ENCODE measurements around the gene SORBS1.
A peak's percentile ranks its signal among the peaks of the same experiment; 100 is the strongest.

Gene SORBS1

DNA sequence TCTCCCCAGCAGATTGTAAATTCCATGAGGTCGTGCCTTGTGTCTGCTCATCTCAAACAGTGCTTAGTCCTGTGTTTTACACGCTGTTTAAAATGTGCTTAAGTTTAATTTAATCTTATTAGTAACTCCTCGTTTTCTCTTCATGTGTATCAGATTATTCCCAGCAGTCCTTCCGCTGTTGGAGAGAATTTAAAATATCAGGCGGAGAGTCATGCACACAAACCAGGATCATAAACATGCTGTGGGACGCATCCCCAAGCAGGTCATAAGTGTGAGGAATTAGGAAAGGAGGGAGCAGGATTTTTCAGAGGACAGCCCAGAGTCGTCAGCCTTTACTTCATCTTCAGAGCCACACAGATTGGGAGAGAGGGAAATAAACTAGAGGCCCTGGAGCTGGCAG lies 4.2 kb upstream of the SORBS1 start:
- DNase-seq (ENCODE audit: low spot score): no peak

DNA sequence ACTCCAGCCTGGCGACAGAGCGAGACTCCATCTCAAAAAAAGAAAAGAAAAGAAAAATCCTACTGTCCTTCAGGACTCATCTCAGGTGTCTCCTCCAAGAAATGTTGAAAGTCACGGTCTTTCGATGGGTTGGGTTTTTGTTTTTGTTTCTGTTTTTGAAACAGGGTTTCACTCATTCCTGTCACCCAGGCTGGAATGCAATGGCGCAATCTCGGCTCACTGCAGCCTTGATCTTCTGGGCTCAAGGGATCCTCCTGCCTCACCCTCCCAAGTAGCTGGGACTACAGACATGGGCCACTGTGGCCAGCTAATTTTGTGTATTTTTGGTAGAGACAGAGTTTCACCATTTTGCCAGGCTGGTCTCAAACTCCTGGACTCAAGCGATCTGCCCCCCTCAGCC lies 3.1 kb upstream of the SORBS1 start:
- DNase-seq (ENCODE audit: low spot score): no peak

DNA sequence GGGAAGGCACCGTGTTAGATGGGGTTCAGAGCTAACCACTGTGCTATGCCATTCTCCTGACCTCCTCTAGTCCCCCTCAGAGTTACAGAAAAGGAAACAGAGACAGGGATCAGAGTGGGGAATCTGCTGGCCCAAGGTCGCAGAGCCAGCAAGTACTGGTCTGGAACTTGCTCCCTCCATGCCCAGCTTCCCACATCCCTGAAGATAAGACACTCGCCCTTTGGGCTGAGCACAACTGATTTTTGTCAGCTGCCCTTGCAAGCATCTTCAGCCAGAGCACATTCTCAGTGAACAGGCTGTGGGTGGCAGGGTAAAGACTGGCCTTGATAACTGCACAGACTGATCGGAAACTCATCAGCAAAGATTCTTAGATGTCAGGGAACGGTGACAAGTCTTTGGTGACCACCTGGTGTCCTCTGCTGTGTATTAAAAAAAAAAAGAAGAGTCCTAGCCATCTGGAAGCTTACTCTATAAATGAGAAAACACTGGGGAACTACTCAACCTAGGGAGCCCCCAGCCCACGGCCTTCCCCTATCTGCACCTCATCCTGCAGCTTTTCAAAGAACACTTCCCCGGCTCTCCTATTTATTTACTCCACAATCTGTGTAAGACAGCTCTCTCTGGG lies 1.3 kb upstream of the SORBS1 start:
- DNase-seq (ENCODE audit: low spot score): no peak

DNA sequence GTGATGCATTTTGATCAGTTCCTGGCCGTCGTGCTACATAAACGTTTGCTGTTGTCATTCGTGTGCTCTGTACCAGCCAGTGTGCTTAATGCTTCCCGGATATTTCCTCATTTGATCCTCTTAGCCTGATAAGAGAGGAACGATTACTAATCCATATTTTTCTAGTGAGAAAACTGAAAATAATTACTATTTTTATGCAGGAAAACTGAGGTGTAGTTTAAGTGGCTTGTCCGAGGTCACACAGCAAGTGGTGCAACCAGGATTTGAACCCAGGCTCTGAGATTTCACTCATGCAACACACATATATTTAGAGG lies 650 bp upstream of the SORBS1 start:
- DNase-seq (ENCODE audit: low spot score): no peak

DNA sequence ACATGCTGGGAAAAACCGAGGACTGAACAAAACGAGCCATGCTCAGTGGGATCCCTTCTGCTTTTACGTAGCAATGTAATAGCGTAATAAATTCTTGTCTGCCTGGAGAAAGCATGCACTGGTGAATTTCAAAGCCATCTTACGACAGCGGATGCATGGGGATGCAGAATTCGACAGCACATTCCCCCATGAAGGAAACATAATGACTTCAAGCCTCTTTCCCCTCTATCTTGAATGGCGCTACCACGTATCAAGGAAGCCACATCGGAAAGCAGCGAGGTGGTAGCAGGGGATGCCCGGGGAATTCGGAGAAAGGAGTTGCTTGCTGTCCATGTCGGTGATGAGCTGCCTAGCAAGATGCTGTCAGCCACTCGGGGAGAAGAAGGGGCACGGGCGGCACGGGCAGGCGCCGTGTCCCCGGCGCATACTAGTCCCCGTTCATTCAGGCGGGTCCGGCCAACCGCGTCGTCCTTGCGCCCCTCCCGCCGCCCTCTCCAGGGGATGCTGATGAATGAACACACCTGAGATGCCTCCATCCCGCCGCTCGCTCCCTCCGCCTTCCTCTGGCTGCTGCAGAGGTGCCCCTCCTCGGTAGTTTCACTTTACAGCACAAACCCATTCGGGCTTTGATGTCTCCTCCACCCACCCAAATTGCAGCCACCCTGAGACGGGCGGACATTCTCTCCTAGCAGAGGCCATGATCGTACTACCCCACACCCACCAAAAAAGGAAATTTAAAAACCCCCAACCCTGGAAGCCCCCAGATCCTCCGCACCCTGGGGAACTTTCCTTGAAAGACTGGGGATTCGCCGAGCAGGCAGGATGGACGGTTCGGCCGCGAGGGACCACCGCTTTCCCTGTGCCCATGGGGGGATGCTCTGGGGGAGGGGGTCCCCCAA lies 644 bp downstream of the SORBS1 start:
- peak; percentile 65 for DNase-seq (ENCODE audit: low spot score)

DNA sequence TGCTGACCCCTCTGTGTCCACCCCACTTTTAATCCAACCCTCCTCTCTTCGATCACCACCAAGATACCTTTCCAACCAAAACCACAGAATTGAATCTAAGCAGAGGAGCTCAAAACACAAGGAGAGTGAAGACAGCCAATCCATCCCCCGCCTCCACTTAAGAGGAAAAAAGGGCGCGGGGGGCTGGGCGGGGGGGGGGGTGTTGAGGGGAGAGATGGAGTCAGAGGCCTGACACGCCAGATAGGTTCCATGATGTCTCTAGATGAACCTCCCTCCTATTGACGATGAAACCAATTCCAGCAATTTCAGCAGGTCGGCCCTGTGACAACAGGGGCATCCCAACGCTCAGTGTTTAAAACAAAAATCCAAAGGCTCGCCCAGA lies 1.3 kb downstream of the SORBS1 start:
- no peak for DNase-seq (ENCODE audit: low spot score)

DNA sequence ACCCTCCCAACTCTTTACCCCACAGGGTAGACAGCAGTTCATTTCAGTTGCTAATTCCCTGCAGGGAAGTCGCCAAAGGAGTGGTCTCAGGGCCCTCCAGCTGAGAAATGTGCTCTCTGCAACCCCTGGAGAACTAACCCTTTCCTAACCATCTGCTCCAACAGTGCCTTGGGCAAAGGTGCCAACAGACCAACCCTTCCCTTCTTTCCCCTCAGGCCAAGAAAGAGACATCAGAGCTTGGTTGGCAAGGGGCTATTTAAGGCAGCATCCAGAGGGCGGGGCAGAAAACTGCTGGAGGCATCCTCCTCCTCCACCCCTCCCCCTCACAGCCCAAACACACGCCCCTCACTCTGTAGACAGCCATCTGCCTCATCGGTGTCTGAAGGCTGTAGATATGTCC lies 1.7 kb downstream of the SORBS1 start:
- peak; percentile 66 for DNase-seq (ENCODE audit: low spot score)

DNA sequence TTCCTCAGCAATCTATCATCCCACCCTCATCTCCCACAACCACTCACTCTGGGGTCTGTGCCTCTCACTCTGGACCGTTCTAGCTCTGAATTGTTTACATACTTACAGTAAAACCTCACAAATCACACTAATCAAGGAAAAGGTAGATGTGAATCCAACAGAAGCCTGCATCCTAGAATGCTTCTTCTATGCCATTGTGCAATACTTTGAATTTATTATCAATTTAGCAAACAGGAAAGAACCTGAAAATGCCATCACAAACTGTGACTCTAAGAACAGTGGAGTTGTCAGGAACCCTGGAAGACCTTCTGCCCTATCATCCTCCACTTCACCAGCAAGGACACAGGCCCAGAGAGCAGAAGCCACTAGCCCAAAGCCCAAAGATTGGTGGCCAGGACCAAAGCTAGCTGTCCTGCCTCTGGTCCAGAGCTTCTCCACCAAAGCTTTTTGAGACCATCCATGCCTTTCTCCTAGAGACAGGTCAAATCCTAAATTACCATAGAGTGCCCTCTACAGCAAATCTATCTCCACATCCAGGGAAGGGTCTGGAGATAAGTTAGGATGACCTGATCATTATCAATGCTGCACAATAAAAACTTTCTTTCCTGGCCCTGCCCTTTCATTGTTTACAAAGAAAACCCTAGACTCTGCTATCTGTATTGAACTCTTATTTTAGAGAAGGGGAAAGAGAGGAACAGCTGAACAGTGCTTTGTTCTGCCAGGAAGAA lies 2.4 kb downstream of the SORBS1 start:
- no peak for DNase-seq (ENCODE audit: low spot score)

DNA sequence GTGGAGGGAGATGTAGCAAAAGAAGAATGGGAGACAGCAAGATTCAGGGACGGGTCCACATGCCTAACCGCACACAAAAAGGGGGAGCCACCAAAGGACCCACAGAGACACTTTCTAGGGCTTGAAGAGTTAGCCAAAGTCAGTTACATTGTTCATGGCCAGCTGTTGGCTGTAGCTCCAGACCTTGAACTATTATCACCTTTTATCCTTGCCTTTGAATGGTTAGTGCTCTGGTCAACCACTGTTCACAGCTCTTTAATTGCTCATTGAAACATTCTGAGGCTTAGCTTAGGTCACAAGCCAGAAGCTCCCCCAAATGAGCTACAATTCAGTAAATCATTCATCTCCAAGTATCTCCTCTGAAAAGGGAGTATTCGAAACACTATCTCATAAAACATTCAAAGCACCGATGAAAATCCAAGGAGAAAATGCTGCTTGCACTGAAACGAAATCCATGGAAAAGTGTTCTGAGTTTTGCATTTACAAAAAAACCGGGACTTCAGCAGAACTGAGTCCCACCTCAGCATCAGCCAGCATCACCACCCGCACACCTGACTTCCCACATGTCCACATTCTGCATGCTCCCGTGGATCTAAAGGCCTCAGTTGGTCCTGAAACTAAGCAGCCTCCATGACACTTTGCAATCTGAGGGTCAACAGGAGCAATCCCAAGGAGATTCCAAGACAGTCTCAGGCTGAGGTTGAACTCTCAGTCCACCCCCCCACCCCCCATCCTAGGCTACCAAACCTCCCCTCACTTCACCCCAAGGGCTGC lies 4.0 kb downstream of the SORBS1 start:
- no peak for DNase-seq (ENCODE audit: low spot score)

DNA sequence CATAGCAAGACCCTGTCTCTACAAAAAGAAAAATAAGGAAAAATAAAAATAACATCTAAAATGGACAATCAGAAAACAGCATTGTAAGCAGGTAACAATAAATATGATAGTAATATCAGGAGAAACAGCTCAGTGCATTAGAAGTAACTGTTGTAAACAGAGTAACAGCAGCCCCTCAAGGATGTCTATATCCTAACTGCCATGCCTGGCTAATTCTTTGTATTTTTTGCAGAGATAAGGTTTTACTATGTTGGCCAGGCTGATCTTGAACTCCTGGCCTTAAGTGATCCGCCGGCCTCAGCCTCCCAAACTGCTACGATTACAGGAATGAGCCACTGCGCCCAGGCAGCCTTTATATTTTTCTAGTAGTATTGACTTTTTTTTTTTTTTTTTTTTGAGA lies 7.5 kb downstream of the SORBS1 start:
- DNase-seq (ENCODE audit: low spot score): no peak

DNA sequence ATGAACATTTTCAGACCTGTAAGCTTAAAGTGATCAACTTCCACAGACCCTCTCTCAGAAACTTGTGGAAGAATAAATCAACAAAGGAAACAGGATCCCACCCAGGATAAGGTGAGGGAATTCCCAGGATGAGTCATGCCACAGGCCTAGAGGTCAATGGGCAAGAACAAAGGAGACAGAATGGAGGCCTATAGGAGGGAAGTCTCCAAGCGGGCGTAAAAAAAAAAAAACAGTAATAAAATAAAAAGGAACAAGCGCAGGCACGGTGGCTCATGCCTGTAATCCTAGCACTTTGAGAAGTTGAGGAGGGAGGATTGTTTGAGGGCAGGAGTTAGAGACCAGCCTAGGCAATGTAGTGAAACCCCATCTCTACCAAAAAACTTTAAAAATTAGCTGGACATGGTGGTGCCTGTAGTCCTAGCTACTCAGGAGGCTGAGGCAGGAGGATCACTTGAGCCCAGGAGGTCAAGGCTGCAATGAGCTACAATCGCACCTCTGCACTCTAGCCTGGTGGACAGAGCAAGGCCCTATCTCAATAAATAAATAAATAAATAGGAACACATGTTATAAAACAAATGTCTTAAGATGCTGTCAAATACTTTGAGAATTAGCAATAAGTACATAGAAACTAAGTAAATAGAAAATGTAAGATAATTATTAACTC lies 8.4 kb downstream of the SORBS1 start:
- DNase-seq (ENCODE audit: low spot score): peak; percentile 48

DNA sequence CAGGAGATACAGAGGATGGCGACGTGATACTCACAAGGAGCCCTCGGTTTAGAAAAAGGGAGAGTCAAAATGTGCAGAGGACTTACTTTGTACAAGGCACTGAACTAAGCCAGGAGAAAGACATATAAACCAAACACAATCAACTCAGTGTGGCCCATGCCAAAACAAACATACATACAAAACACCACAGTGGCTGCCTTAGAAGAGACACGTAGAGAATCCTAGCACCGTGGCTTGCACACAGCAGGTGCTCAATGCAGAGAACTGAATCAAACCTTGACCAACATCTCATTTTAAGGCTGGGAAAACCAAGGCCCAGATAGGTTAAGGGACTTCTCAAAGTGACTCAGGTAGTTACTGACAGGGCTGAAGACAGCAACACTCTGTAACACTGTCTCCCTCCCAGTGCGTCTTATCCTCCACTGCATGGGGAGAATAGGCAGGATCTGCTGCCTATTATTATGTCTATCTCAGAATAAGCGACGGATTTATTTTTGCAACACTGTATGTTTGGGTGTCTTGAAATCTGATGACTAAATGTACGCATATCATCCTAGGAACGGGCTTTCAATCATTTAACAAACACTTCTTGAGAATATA lies 11.0 kb downstream of the SORBS1 start:
- no peak for DNase-seq (ENCODE audit: low spot score)

DNA sequence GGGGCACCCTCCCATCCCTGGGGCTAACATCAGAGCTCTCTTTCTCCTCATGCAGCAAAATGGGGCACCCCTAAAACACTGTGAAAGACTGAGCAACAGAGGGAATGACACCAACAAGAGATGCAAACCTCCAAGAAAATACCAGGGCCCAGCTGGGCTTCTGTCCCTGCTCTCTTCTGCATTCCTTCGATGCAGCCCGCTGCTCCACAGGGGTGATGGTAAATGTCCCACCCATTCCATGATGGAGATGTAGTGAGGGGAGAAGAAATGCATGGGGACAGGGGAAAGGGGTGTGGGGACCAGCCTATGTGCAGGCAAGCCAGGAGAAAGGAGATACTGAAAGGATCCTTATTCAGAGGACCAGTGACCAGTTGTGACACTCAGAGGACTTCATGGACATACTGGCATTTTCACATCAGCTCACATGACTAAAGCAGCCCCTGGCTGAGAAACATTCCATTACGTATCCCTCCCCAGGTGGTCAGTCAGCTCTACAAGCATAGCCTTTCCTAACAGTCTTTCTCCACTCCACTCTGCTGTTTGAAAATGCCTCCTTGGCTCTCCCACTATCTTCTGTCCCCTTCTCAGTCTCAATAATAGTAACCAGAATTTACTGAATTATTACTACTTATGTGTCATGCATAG lies 13.3 kb downstream of the SORBS1 start:
- DNase-seq (ENCODE audit: low spot score): no peak

DNA sequence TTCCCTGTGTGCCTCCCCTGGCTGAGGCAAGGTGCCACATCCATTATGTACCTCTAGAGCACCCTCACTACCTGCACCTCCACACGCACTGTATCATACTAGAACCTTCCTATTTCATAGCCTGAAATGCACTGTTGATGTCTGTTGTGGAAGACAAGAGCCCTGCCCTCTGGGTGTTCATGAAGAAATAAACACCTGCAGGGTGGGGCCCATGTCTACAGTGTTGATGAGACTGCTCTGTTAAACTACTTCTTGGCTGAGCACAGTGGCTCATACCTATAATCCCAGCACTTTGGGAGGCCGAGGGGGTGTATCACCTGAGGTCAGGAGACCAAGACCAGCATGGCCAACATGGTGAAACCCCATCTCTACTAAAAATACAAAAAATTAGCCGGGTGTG lies 14.0 kb downstream of the SORBS1 start:
- no peak for DNase-seq (ENCODE audit: low spot score)

DNA sequence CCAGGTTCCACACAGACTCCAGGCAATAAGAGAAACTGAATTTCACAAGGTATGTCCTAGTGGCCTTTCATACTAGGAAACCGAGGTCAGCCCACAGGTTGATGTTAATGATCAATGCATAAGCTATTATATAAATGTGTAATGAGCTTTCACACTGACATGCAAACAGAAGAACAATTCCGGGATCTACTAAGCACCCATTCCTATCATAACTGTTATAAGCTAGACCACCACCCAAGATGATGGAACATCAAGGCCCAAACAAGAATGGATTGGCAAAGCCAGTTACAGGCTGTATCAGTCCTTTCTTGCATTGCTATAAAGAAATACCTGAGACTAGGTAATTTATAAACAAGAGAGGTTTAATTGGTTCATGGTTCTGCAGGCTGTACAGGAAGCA lies 15.2 kb downstream of the SORBS1 start:
- DNase-seq (ENCODE audit: low spot score): no peak

DNA sequence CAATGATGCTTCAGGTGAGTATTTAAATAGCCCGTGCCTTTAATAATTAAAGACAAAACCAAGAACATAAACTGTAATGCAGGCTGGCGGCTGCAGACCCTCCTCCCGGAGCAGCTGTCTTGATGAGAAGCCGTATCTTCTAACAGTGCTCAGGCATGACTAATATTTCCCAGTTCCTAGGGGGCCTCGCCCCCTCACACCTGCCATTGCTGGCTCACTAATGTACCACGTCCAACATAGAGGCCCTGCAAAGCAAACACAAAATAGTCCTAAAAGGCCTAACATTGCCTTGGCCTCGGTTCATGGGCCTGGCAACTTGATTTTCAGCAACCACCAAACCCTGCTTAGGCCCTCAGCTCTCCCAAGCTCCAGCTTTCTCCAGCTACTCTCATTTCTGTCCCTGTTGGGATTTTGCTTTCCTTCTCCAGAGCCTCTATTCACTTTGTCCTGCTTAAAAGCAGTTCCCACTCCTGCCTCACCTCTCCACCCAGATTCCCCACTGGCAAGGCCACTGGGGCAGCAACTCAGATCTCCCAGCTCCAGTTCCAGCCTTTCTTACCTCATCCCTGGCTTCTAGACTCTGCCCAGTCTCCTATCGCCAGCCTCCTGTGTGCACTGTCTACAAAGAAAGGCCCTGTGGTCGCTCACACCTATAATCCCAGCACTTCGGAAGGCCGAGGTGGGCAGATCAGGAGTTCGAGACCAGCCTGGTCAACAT lies 16.2 kb downstream of the SORBS1 start:
- no peak for DNase-seq (ENCODE audit: low spot score)

DNA sequence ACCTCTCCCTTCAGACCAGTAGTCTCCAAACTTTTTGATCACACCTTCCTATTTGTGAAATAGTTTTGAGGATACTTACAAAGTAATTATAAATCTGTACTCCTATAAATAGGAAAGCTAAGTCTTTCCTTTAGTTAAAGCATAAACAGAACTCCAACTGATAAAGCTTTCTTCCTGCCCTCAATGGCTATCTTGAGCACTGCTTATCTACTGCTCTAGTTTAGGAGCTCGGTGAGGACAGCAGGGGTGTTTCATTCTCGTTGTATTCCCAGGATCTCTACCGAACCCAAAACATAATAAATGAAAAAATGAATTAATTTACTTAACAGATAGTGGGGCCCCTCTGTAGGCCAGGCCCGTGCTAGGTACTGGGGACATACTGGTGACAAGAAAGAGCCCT lies 17.7 kb downstream of the SORBS1 start:
- DNase-seq (ENCODE audit: low spot score): no peak

DNA sequence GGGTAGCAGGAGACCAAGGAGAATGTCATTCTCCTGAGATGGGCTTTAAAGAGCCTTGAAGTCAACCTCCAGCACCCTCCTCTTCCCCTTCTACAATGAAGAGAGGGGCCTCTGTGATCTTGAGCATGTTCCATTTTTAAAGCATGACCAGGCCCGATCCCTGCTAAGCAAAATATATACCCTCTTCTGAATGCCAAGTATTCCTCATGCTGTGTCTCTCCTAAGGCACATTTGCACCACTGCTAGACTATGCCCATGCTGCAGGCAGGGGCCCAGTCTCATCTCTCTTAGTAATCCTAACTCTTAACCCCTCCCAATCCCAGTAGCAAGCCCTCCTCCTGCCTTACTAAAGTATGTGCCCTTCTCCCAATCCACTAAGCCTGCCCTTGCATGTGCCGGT lies 18.4 kb downstream of the SORBS1 start:
- DNase-seq (ENCODE audit: low spot score): no peak

DNA sequence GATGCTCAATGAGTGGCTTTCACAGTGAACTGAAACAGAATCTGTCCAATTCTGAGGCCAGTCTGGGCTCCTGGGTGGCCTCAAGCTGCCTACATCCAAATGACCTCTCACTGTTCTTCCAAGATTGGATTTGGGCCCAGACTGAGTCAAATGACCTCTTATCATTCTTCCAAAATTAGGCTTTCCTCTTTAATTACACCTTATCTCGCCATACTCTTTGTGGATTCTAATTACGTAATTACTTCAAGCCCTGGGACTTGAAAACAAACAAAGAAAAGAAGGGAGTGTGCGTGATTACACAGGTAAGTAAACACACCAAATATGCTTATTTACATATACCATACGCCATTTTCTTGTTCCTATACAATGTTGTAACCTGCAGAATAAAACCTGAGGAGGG lies 18.8 kb downstream of the SORBS1 start:
- no peak for DNase-seq (ENCODE audit: low spot score)

DNA sequence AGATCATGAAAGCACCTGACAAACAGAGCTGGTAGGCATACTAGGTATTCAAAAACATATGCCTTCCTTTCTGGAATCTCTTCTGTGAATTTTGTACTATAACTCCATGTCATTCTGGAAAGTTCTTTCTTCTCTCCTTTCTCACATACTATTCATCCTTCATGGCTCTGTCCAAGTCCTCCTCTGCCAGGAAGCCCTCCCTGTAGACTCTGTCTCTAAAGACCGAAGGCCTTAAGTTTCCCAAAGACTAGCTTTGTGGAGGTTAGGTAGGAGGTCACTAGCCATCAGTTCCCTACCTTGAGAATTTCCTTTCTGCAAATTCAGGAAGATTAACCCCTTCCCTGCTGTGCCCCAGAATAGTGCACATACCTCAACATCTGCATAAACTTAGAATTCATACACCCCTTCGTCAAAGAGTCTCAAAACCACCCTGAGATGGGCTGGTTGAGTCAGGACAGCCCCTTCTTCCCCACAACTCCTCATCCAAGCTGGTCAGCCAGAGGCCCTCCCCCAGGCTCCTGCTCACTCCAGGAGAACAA lies 20.6 kb downstream of the SORBS1 start:
- DNase-seq (ENCODE audit: low spot score): no peak

All from iPS-NIHi11 (cell line).